ENCODE data around the gene CERS2. TPM values are rescaled to one million over a fixed set of nuclear protein-coding genes. Genes with fewer than 3 reads are reported as not detected.

CERS2 gene
- total and polyA plus RNA-seq, 2 of the 13 experiments (the other 11 are each of a cell fraction or from before 2014, with no cell fraction given) = 269 to 298 TPM

DNA sequence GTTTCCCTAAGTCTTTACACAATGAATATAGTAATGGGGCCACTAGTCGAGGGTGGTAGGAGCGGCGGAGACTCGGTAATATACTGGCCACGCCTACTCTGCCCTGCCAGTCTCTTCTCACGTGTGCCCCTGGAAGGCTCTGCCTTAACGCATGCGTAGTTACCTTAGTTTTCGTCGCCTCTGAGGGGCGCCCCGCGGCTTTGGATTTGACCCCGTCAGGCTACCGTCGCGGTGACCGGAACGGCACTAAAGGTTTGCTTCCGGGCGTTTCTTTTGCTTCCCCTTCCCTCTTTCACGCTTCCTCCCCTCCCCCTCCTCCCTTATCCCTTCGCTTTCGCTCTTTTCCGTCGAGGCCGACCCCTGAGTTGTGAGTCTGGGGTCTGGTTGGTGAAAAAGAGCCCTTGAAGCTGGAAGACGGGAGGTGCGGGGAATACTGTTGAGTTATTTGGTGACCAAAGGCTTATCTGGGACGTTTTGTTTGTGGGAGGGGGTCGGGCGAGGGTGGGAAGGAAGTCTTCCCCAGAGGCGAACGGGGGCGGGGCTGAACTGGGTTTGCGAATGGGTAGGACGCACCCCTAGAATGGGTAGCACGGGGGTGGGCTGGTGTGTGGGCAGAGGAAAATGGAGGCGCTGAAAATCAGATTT lies 48.4 kb downstream of the CERS2 start, which contains the start of gene SETDB1 (continued):
- TF ChIP-seq DMTF1 (CRISPR knock-in tag; IDR thresholded peaks at IDR 0.05) (no peak), ZSCAN9 (CRISPR knock-in tag; IDR thresholded peaks at IDR 0.05; ENCODE audit: borderline replicate concordance) (no peak), ATF7-NPFF (CRISPR knock-in tag; IDR thresholded peaks at IDR 0.05; ENCODE audit: low read depth) (no peak), ZNF75D (CRISPR knock-in tag; IDR thresholded peaks at IDR 0.05; ENCODE audit: borderline replicate concordance) (no peak), ZNF609 (CRISPR knock-in tag; IDR thresholded peaks at IDR 0.05; ENCODE audit: borderline replicate concordance) (no peak), CAMTA2 (CRISPR knock-in tag; IDR thresholded peaks at IDR 0.05; ENCODE audit: borderline replicate concordance) (no peak), MXI1 (IDR thresholded peaks at IDR 0.05; ENCODE audit: borderline replicate concordance, low read depth, low read length) (peak; percentile 91; the same call in 2 of the 3 replicates), RXRA (CRISPR knock-in tag; IDR thresholded peaks at IDR 0.05) (peak; percentile 58; the same call in 1 of the 2 replicates), ZNF737 (CRISPR knock-in tag; IDR thresholded peaks at IDR 0.05; ENCODE audit: borderline replicate concordance) (no peak), PPARG (CRISPR knock-in tag; conservative IDR thresholded peaks at IDR 0.05) (no peak), REXO4 (CRISPR knock-in tag; IDR thresholded peaks at IDR 0.05; ENCODE audit: borderline replicate concordance) (no peak), NR2F1 (CRISPR knock-in tag; IDR thresholded peaks at IDR 0.05) (no peak)
- TF ChIP-seq, protein P1, sequence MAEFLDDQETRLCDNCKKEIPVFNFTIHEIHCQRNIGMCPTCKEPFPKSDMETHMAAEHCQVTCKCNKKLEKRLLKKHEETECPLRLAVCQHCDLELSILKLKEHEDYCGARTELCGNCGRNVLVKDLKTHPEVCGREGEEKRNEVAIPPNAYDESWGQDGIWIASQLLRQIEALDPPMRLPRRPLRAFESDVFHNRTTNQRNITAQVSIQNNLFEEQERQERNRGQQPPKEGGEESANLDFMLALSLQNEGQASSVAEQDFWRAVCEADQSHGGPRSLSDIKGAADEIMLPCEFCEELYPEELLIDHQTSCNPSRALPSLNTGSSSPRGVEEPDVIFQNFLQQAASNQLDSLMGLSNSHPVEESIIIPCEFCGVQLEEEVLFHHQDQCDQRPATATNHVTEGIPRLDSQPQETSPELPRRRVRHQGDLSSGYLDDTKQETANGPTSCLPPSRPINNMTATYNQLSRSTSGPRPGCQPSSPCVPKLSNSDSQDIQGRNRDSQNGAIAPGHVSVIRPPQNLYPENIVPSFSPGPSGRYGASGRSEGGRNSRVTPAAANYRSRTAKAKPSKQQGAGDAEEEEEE (CRISPR knock-in tag; IDR thresholded peaks at IDR 0.05; ENCODE audit: borderline replicate concordance) = no peak
- TF ChIP-seq, protein P2, sequence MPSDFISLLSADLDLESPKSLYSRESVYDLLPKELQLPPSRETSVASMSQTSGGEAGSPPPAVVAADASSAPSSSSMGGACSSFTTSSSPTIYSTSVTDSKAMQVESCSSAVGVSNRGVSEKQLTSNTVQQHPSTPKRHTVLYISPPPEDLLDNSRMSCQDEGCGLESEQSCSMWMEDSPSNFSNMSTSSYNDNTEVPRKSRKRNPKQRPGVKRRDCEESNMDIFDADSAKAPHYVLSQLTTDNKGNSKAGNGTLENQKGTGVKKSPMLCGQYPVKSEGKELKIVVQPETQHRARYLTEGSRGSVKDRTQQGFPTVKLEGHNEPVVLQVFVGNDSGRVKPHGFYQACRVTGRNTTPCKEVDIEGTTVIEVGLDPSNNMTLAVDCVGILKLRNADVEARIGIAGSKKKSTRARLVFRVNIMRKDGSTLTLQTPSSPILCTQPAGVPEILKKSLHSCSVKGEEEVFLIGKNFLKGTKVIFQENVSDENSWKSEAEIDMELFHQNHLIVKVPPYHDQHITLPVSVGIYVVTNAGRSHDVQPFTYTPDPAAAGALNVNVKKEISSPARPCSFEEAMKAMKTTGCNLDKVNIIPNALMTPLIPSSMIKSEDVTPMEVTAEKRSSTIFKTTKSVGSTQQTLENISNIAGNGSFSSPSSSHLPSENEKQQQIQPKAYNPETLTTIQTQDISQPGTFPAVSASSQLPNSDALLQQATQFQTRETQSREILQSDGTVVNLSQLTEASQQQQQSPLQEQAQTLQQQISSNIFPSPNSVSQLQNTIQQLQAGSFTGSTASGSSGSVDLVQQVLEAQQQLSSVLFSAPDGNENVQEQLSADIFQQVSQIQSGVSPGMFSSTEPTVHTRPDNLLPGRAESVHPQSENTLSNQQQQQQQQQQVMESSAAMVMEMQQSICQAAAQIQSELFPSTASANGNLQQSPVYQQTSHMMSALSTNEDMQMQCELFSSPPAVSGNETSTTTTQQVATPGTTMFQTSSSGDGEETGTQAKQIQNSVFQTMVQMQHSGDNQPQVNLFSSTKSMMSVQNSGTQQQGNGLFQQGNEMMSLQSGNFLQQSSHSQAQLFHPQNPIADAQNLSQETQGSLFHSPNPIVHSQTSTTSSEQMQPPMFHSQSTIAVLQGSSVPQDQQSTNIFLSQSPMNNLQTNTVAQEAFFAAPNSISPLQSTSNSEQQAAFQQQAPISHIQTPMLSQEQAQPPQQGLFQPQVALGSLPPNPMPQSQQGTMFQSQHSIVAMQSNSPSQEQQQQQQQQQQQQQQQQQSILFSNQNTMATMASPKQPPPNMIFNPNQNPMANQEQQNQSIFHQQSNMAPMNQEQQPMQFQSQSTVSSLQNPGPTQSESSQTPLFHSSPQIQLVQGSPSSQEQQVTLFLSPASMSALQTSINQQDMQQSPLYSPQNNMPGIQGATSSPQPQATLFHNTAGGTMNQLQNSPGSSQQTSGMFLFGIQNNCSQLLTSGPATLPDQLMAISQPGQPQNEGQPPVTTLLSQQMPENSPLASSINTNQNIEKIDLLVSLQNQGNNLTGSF (CRISPR knock-in tag; IDR thresholded peaks at IDR 0.05) = no peak
